ENCODE results near the gene TMEM182. TPM values are rescaled to one million over a fixed set of nuclear protein-coding genes. Genes with fewer than 3 reads are reported as not detected.

Gene TMEM182
- total RNA-seq, 1 donor from 2014 or later = 4.2 TPM

- Mint-ChIP-seq H3K4me3 (no peak overlapping the region), H3K9me3 (peaks cover 2% of the 10 kb centered on the region), H3K4me1 (no peaks in the 10 kb centered on the region), H3K36me3 (no peaks in the 10 kb centered on the region), H3K27ac (no peak overlapping the region), H3K27me3 (ENCODE audit: insufficient read depth, low read depth) (no peaks in the 10 kb centered on the region)
- Histone ChIP-seq H3K36me3 (no peaks in the 10 kb centered on the region), H2AFZ (replicated peaks) (no peak overlapping the region), H4K20me1 (ENCODE audit: low read depth) (no peaks in the 10 kb centered on the region), H3K79me2 (ENCODE audit: low read depth) (no peaks in the 10 kb centered on the region), H3K9ac (no peak overlapping the region), H3K4me1 (no peaks in the 10 kb centered on the region), H3K4me3 (no peak overlapping the region), H3K27me3 (no peaks in the 10 kb centered on the region), H3K4me2 (no peak overlapping the region), H3K9me3 (ENCODE audit: low read depth) (no peaks in the 10 kb centered on the region), H3F3A (ENCODE audit: low read depth) (no peaks in the 10 kb centered on the region), H3K27ac (no peak overlapping the region)
- DNase-seq (ENCODE audit: low spot score) = no peak
- TF ChIP-seq CTCF (IDR thresholded peaks at IDR 0.05) (no peak), EZH2phosphoT487 (IDR thresholded peaks at IDR 0.05) (no peak), EZH2 (IDR thresholded peaks at IDR 0.05) (no peak)
These were observed 11.9 kb upstream of the TMEM182 start for GRCh38 chr2:102749938-102750337.

- TF ChIP-seq EZH2phosphoT487 (IDR thresholded peaks at IDR 0.05) (no peak), CTCF (IDR thresholded peaks at IDR 0.05) (peak; percentile 91)
- Histone ChIP-seq H3F3A (ENCODE audit: low read depth) (no peaks in the 10 kb centered on the region), H3K9me3 (ENCODE audit: low read depth) (no peaks in the 10 kb centered on the region), H4K20me1 (ENCODE audit: low read depth) (no peaks in the 10 kb centered on the region), H3K4me3 (no peak overlapping the region), H2AFZ (replicated peaks) (no peak overlapping the region), H3K79me2 (ENCODE audit: low read depth) (no peaks in the 10 kb centered on the region), H3K27ac (no peak overlapping the region), H3K27me3 (no peaks in the 10 kb centered on the region), H3K4me2 (no peak overlapping the region), H3K9ac (no peak overlapping the region), H3K36me3 (no peaks in the 10 kb centered on the region), H3K4me1 (no peaks in the 10 kb centered on the region)
- Mint-ChIP-seq H3K4me3 (no peak overlapping the region), H3K36me3 (peaks cover 3% of the 10 kb centered on the region), H3K27ac (no peak overlapping the region), H3K27me3 (ENCODE audit: insufficient read depth, low read depth) (no peaks in the 10 kb centered on the region), H3K9me3 (no peaks in the 10 kb centered on the region), H3K4me1 (no peaks in the 10 kb centered on the region)
- peak; percentile 62 for DNase-seq (ENCODE audit: low spot score)
These were observed 8.2 kb upstream of the TMEM182 start for GRCh38 chr2:102753563-102754159.

- H3K79me2 ChIP-seq (ENCODE audit: low read depth) = no peaks in the 10 kb centered on the region
- H3K27ac ChIP-seq = no peak overlapping the region
- Mint-ChIP-seq H3K9me3 (no peaks in the 10 kb centered on the region), H3K4me3 (no peak overlapping the region), H3K27ac (no peak overlapping the region), H3K4me1 (no peaks in the 10 kb centered on the region), H3K36me3 (peaks cover 3% of the 10 kb centered on the region), H3K27me3 (ENCODE audit: insufficient read depth, low read depth) (no peaks in the 10 kb centered on the region)
- TF ChIP-seq CTCF (IDR thresholded peaks at IDR 0.05) (no peak), EZH2 (IDR thresholded peaks at IDR 0.05) (no peak), EZH2phosphoT487 (IDR thresholded peaks at IDR 0.05) (no peak)
- no peak overlapping the region for H3K4me3 ChIP-seq
- DNase-seq (ENCODE audit: low spot score) = no peak
- no peaks in the 10 kb centered on the region for H3K4me1 ChIP-seq
- no peak overlapping the region for H2AFZ ChIP-seq (replicated peaks)
- H3F3A ChIP-seq (ENCODE audit: low read depth) = no peaks in the 10 kb centered on the region
- no peak overlapping the region for H3K4me2 ChIP-seq
- H3K36me3 ChIP-seq = no peaks in the 10 kb centered on the region
- H3K27me3 ChIP-seq = no peaks in the 10 kb centered on the region
- no peaks in the 10 kb centered on the region for H4K20me1 ChIP-seq (ENCODE audit: low read depth)
- H3K9ac ChIP-seq = no peak overlapping the region
- no peaks in the 10 kb centered on the region for H3K9me3 ChIP-seq (ENCODE audit: low read depth)
These were observed 7.2 kb upstream of the TMEM182 start for GRCh38 chr2:102754456-102755145.

Data from neural progenitor cell (in vitro differentiated cells).